IMR-90 (cell line): Measurements from ENCODE around the gene ABCA9. TPM values are rescaled to one million over a fixed set of nuclear protein-coding genes. Genes with fewer than 3 reads are reported as not detected.

Source experiments
- RCOR1 ChIP-seq: IDR thresholded peaks from 2 replicates; pipeline ENCODE4 v1.6.1; 2012; ENCODE audit warnings: mild to moderate bottlenecking, low read length, improper control_type of control experiment; ENCODE audit not compliant: insufficient replicate concordance
- microRNA-seq, 2 experiments: library from miRNA; stranded (forward) in 1 of 2; unstranded in 1 of 2; fragments of 10-50 nt in 1 of 2; fragments of <30 nt in 1 of 2; gene quantifications in 1 of 2; microRNA quantifications in 1 of 2; one replicate each; pipeline versions ENCODE3 to v1.1.0; 2013 to 2020; ENCODE audit not compliant: insufficient read depth in 1 of 2, insufficient read length in 1 of 2, unreplicated experiment in 1 of 2
- polyA plus RNA-seq, 3 experiments: library from polyadenylated mRNA; depleted of rRNA; stranded (reverse); fragments of >200 nt; gene quantifications; 2 replicates each; pipeline ENCODE4 v1.2.3, GENCODE V29; 2012; ENCODE audit warnings: low replicate concordance in 1 of 3
- small RNA-seq, 5 experiments: library from RNA; depleted of rRNA; stranded (forward); fragments of <200 nt; gene quantifications; one replicate each; pipeline ENCODE3, GENCODE V24; 2012
- total RNA-seq: library from RNA; depleted of rRNA; stranded (reverse); fragments of >200 nt; gene quantifications from 2 replicates; pipeline ENCODE4 v1.2.3, GENCODE V29; 2012; rRNA removed

ABCA9 gene
- total and polyA plus RNA-seq, 2 of the 4 experiments (the other 2 are of a cell fraction): under 0.01 TPM; not detected in 1

GRCh38 chr17:68924793-68925720 is 135.7 kb downstream of the ABCA9 start (continued):
- no peak for TF ChIP-seq RCOR1

Small RNA genes within 50 kb of the gene (microRNA-seq; reads per million reads assigned to microRNA genes)
- gene MIR4524A (ENCODE audit: unreplicated experiment) (not detected), gene MIR4524B (ENCODE audit: insufficient read depth in 1 of 2, insufficient read length in 1 of 2, unreplicated experiment in 1 of 2) (0 reads per million in 2 experiments)

Small RNA genes within 50 kb of the gene (small RNA-seq; reads per million reads assigned to genes)
- 0 reads per million in 5 experiments for gene MIR4524B

Other genes starting within 250 kb of the ABCA9 start
- 1.8 and 2.8 TPM in 2 replicates for gene ABCA8, start 105.5 kb downstream of the ABCA9 start, total RNA-seq
- gene ABCA8, start 105.5 kb downstream of the ABCA9 start, polyA plus RNA-seq (2012; rRNA removed): 1.7 and 1.8 TPM in 2 replicates
- gene ABCA6, start 81.0 kb upstream of the ABCA9 start, total RNA-seq: under 0.01 TPM in 2 replicates
- gene ABCA6, start 81.0 kb upstream of the ABCA9 start, polyA plus RNA-seq (2012; rRNA removed): not detected in 2 replicates
- under 0.01 TPM in 2 replicates for gene ABCA10, start 167.9 kb upstream of the ABCA9 start, total RNA-seq
- 0.03 and 0.04 TPM in 2 replicates for gene ABCA10, start 167.9 kb upstream of the ABCA9 start, polyA plus RNA-seq (2012; rRNA removed)